Measurements from ENCODE around the gene RNF31. TPM values are rescaled to one million over a fixed set of nuclear protein-coding genes. Genes with fewer than 3 reads are reported as not detected.

The RNF31 gene
- total and polyA plus RNA-seq, 2 of the 13 experiments (the other 11 are each of a cell fraction or from before 2014, with no cell fraction given), result 48.2 to 86.8 TPM

DNA sequence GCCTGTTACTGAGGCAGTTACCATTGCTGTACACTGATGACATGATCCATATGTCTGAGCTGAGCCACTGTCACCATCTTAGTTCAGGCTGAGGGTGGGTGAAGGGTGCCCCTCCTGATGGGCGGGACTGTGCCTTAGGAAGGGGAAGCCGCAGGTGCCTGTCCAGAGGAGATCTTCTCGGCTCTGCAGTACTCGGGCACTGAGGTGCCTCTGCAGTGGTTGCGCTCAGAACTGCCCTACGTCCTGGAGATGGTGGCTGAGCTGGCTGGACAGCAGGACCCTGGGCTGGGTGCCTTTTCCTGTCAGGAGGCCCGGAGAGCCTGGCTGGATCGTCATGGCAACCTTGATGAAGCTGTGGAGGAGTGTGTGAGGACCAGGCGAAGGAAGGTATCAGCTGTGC is 3.7 kb downstream of the RNF31 start (continued):
- TF ChIP-seq, protein P1, sequence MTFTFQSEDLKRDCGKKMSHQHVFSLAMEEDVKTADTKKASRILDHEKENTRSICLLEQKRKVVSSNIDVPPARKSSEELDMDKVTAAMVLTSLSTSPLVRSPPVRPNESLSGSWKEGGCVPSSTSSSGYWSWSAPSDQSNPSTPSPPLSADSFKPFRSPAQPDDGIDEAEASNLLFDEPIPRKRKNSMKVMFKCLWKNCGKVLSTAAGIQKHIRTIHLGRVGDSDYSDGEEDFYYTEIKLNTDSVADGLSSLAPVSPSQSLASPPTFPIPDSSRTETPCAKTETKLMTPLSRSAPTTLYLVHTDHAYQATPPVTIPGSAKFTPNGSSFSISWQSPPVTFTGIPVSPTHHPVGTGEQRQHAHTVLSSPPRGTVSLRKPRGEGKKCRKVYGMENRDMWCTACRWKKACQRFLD (CRISPR knock-in tag; IDR thresholded peaks at IDR 0.05; ENCODE audit: borderline replicate concordance), result no peak
- TF ChIP-seq ZNF788 (CRISPR knock-in tag; IDR thresholded peaks at IDR 0.05; ENCODE audit: borderline replicate concordance) (peak; percentile 21; the same call in 1 of the 2 replicates), ELF1 (CRISPR knock-in tag; IDR thresholded peaks at IDR 0.05) (no peak), KLF16 (CRISPR knock-in tag; IDR thresholded peaks at IDR 0.05) (peak in 1 of 2 experiments; percentile 52; a peak in 1 of 4 replicates), CCAR2 (optimal IDR thresholded peaks at IDR 0.05; ENCODE audit: low read depth, low read length) (no peak), ZNF556 (CRISPR knock-in tag; IDR thresholded peaks at IDR 0.05; ENCODE audit: borderline replicate concordance) (no peak), ZNF780A (CRISPR knock-in tag; IDR thresholded peaks at IDR 0.05) (no peak), ZNF274 (CRISPR knock-in tag; IDR thresholded peaks at IDR 0.05) (0 out of 2 replicates have a peak, but pooled peaks have one; percentile 34)
- TF ChIP-seq, protein P2, sequence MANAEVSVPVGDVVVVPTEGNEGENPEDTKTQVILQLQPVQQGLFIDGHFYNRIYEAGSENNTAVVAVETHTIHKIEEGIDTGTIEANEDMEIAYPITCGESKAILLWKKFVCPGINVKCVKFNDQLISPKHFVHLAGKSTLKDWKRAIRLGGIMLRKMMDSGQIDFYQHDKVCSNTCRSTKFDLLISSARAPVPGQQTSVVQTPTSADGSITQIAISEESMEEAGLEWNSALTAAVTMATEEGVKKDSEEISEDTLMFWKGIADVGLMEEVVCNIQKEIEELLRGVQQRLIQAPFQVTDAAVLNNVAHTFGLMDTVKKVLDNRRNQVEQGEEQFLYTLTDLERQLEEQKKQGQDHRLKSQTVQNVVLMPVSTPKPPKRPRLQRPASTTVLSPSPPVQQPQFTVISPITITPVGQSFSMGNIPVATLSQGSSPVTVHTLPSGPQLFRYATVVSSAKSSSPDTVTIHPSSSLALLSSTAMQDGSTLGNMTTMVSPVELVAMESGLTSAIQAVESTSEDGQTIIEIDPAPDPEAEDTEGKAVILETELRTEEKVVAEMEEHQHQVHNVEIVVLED (CRISPR knock-in tag; IDR thresholded peaks at IDR 0.05; ENCODE audit: borderline replicate concordance), result no peak
- TF ChIP-seq, protein P3, sequence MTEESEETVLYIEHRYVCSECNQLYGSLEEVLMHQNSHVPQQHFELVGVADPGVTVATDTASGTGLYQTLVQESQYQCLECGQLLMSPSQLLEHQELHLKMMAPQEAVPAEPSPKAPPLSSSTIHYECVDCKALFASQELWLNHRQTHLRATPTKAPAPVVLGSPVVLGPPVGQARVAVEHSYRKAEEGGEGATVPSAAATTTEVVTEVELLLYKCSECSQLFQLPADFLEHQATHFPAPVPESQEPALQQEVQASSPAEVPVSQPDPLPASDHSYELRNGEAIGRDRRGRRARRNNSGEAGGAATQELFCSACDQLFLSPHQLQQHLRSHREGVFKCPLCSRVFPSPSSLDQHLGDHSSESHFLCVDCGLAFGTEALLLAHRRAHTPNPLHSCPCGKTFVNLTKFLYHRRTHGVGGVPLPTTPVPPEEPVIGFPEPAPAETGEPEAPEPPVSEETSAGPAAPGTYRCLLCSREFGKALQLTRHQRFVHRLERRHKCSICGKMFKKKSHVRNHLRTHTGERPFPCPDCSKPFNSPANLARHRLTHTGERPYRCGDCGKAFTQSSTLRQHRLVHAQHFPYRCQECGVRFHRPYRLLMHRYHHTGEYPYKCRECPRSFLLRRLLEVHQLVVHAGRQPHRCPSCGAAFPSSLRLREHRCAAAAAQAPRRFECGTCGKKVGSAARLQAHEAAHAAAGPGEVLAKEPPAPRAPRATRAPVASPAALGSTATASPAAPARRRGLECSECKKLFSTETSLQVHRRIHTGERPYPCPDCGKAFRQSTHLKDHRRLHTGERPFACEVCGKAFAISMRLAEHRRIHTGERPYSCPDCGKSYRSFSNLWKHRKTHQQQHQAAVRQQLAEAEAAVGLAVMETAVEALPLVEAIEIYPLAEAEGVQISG (CRISPR knock-in tag; IDR thresholded peaks at IDR 0.05), result no peak
- TF ChIP-seq, protein P4, sequence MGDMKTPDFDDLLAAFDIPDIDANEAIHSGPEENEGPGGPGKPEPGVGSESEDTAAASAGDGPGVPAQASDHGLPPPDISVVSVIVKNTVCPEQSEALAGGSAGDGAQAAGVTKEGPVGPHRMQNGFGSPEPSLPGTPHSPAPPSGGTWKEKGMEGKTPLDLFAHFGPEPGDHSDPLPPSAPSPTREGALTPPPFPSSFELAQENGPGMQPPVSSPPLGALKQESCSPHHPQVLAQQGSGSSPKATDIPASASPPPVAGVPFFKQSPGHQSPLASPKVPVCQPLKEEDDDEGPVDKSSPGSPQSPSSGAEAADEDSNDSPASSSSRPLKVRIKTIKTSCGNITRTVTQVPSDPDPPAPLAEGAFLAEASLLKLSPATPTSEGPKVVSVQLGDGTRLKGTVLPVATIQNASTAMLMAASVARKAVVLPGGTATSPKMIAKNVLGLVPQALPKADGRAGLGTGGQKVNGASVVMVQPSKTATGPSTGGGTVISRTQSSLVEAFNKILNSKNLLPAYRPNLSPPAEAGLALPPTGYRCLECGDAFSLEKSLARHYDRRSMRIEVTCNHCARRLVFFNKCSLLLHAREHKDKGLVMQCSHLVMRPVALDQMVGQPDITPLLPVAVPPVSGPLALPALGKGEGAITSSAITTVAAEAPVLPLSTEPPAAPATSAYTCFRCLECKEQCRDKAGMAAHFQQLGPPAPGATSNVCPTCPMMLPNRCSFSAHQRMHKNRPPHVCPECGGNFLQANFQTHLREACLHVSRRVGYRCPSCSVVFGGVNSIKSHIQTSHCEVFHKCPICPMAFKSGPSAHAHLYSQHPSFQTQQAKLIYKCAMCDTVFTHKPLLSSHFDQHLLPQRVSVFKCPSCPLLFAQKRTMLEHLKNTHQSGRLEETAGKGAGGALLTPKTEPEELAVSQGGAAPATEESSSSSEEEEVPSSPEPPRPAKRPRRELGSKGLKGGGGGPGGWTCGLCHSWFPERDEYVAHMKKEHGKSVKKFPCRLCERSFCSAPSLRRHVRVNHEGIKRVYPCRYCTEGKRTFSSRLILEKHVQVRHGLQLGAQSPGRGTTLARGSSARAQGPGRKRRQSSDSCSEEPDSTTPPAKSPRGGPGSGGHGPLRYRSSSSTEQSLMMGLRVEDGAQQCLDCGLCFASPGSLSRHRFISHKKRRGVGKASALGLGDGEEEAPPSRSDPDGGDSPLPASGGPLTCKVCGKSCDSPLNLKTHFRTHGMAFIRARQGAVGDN (CRISPR knock-in tag; IDR thresholded peaks at IDR 0.05), result 0 out of 2 replicates have a peak, but pooled peaks have one; percentile 27

All from HepG2 (cell line).